ENCODE data around the gene VTI1A. TPM values are rescaled to one million over a fixed set of nuclear protein-coding genes. Genes with fewer than 3 reads are reported as not detected.
"Not testable (repeated sequence)": the region's sequence is repeated elsewhere in the genome, so short reads cannot be mapped to it uniquely, and the experiment has no call there.

VTI1A gene
- polyA plus RNA-seq, 1 of the 3 experiments (the other 2 are of a cell fraction): 8.3 TPM

GRCh38 chr10:112858986-112859651, 412.1 kb downstream of the VTI1A start (continued):
- TF ChIP-seq NRF1 (IDR thresholded peaks at IDR 0.05; ENCODE audit: low read depth, low read length): no peak

- Histone ChIP-seq H3K27me3 (ENCODE audit: insufficient read depth) (no peaks in the 10 kb centered on the region), H3K9me3 (no peaks in the 10 kb centered on the region), H3K4me2 (no peak overlapping the region), H3K9me2 (no peaks in the 10 kb centered on the region), H3K79me2 (ENCODE audit: insufficient read depth) (no peaks in the 10 kb centered on the region), H3K36me3 (replicated peaks in 1 of 2; ENCODE audit: control insufficient read depth in 1 of 2, insufficient read depth in 2 of 2, low read length in 1 of 2) (no peaks in the 10 kb centered on the region), H3K4me3 (ENCODE audit: low read depth in 2 of 2, low read length in 1 of 2) (no peak overlapping the region), H3K4me1 (ENCODE audit: control insufficient read depth in 1 of 2, insufficient read depth in 2 of 2, low read depth in 1 of 2, low read length in 1 of 2) (no peaks in the 10 kb centered on the region), H3K9ac (no peak overlapping the region), H2AFZ (ENCODE audit: low read depth) (no peak overlapping the region), H4K20me1 (ENCODE audit: insufficient read depth) (no peaks in the 10 kb centered on the region), H3K27ac (ENCODE audit: low read depth in 2 of 2, low read length in 1 of 2) (no peak overlapping the region), H3F3A (replicated peaks; ENCODE audit: insufficient read depth) (no peaks in the 10 kb centered on the region)
- no peak for DNase-seq
- 71% methylated on average over 4 of the region's 4 CpGs for WGBS (ENCODE audit: low lambda C conversion rate)
- TF ChIP-seq NRF1 (IDR thresholded peaks at IDR 0.05; ENCODE audit: low read depth, low read length) (no peak), RCOR1 (IDR thresholded peaks at IDR 0.05; ENCODE audit: low read length) (no peak), FOSL2 (IDR thresholded peaks at IDR 0.05; ENCODE audit: borderline replicate concordance, low read depth) (no peak), TEAD4 (IDR thresholded peaks at IDR 0.05; ENCODE audit: borderline replicate concordance, insufficient read depth) (no peak), TCF12 (IDR thresholded peaks at IDR 0.05) (no peak), MXI1 (IDR thresholded peaks at IDR 0.05; ENCODE audit: low read depth, low read length) (no peak), CTCF (IDR thresholded peaks at IDR 0.05) (no peak), FOXJ3 (CRISPR knock-in tag; IDR thresholded peaks at IDR 0.05) (no peak), USF2 (IDR thresholded peaks at IDR 0.05; ENCODE audit: borderline replicate concordance, low read depth, low read length) (no peak), PBX3 (IDR thresholded peaks at IDR 0.05) (no peak), USF1 (IDR thresholded peaks at IDR 0.05; ENCODE audit: borderline replicate concordance, low read depth) (no peak), MEF2A (IDR thresholded peaks at IDR 0.05; ENCODE audit: borderline replicate concordance, low read depth) (no peak), EZH2phosphoT487 (IDR thresholded peaks at IDR 0.05; ENCODE audit: borderline replicate concordance, low read depth) (no peak), CHD2 (IDR thresholded peaks at IDR 0.05; ENCODE audit: low read length, partially characterized antibody) (no peak), ZBTB33 (IDR thresholded peaks at IDR 0.05; ENCODE audit: borderline replicate concordance, low read depth) (no peak), JUND (IDR thresholded peaks at IDR 0.05) (no peak), FOXM1 (IDR thresholded peaks at IDR 0.05; ENCODE audit: low read depth) (no peak), ELF1 (IDR thresholded peaks at IDR 0.05) (no peak), GABPA (IDR thresholded peaks at IDR 0.05; ENCODE audit: low read depth) (no peak), MAX (IDR thresholded peaks at IDR 0.05; ENCODE audit: low read depth) (no peak)
- ChIA-PET CTCF (no interaction called here), POLR2A (no interaction called here)
Observed at GRCh38 chr10:112859793-112860192, 412.8 kb downstream of the VTI1A start.

GRCh38 chr10:112863461-112863860, 416.4 kb downstream of the VTI1A start:
- H4K20me1 ChIP-seq (ENCODE audit: insufficient read depth); DNase-seq; H3K4me1 ChIP-seq (ENCODE audit: control insufficient read depth in 1 of 2, insufficient read depth in 2 of 2, low read depth in 1 of 2, low read length in 1 of 2); H2AFZ ChIP-seq (ENCODE audit: low read depth); H3K36me3 ChIP-seq (replicated peaks in 1 of 2; ENCODE audit: control insufficient read depth in 1 of 2, insufficient read depth in 2 of 2, low read length in 1 of 2); H3K27ac ChIP-seq (ENCODE audit: low read depth in 2 of 2, low read length in 1 of 2); H3K9me2 ChIP-seq; H3F3A ChIP-seq (replicated peaks; ENCODE audit: insufficient read depth); H3K27me3 ChIP-seq (ENCODE audit: insufficient read depth); POLR2A ChIA-PET; H3K79me2 ChIP-seq (ENCODE audit: insufficient read depth); H3K4me3 ChIP-seq (ENCODE audit: low read depth in 2 of 2, low read length in 1 of 2); H3K4me2 ChIP-seq; H3K9ac ChIP-seq; H3K9me3 ChIP-seq: not testable (repeated sequence)
- CTCF ChIA-PET: interaction anchor here (1.5 kb wide), 1 partner anchor 29 kb away, joined by 3 read pairs; no protein-coding TSS in a partner anchor
- 52% methylated on average over 2 of the region's 2 CpGs for WGBS (ENCODE audit: low lambda C conversion rate)
